ENCODE data around the gene AGBL4.

The AGBL4 gene

DNA sequence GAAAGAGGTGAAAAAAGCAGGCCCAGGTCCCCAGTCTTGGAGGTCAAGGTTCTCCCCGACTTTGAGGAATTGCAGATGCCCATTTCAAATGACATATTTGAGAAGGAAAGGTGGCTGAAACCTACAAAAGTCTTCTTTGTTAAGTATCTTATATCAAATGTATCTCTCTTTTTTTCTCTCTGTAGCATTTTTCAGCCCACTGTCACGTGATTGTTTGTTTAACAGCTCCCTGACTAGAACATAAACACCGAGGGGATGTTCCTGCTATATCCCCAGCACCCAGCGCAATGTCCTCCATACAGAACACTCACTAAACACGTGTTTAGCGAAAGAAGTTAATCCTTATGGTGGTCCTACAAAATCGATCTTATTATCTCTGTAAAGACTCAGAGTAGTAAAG, 1274.7 kb downstream of the AGBL4 start:
- no peak for DNase-seq

DNA sequence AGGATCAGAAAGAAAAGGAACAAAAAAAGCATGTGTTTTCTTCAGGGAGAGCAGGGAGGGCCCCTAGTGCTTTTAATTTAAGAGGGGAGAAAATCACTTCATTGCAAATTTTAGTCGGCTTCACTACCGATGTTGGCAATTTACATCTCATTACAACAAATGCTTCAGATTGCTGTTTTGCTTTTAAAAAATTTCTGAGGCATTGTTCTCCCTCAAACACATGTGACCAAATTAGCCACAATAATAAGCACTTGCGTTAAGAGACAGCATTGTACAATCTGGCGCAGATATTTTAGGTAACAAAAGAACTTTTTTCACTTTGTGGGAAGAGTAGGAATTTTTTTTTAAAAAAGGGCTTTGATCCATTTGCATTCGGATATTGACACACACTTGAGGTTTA, 1276.8 kb downstream of the AGBL4 start:
- DNase-seq: no peak

DNA sequence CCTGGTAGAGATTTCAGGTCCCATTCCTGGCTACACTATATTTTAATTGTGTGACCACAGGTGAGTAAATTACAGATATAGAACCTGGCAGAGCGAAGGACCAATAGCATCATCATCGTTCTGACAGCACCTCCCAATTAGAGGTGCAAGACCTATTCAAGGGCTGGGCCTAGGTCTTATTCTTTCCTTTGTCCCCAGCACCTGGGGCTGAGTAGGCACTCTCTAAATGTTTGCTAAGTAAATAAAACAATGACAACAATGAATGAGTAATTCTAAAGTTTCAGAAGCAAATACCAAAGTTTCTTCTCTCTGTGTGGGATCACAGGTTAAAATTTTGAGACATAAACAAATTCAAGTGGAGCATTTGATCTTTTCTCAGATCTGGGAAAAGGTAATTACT, 1279.7 kb downstream of the AGBL4 start:
- no peak for DNase-seq

DNA sequence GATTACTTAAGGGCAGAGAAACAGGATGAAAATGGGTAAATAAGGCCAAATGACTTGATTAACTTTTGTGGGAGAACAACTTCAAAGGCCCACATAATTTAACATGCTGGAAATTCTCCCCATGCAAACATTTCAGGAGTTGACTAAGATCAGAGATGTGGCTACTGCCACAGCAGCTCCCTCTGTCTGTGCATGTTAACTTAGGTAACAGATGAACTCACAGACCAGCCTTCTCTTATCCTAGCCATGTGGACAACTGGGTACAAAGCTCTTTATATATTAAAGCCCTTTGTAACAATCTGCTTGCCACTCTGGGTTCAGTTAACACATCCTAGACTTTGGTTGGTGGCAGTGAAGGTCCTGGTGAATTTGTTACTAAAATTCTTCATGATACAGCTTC, 1280.3 kb downstream of the AGBL4 start:
- no peak for DNase-seq

DNA sequence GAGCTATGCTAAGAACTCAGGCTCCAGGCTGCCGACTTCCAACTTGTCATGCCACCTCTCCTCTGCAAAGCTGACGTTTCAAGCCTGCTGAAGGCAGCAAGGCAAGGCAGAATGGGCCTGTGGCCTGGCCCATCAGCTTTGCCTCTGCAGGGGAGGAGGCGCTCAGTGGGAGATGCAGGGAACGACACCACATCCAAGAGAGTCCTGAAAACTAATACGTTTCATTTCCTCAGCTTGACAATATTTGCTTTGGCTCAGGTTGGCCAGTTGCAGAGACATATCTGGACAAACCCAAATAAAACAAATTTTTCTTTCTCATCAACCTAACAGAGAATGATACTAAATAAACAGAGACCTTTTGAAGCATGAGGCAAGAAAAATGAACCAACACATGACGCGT, 1282.4 kb downstream of the AGBL4 start:
- DNase-seq: no peak

DNA sequence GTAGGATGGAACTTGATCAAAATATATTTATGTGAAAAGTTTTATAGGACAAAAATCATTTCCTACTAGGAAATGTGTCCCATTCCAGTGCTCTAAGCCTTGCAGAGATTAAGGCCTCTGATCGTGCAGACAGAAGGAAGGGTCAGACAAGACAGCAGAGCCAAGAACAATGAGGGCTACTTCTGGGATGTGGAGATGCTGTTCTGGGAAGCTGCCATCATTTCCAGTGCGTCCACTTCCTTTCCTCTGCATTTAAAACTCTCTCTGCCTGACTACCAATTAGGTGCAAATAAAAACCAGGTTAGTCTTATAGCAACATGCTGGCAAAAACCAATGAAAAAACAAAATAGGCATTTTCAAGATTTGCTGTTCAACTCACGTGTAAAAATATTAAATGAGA, 1283.1 kb downstream of the AGBL4 start:
- no peak for DNase-seq

DNA sequence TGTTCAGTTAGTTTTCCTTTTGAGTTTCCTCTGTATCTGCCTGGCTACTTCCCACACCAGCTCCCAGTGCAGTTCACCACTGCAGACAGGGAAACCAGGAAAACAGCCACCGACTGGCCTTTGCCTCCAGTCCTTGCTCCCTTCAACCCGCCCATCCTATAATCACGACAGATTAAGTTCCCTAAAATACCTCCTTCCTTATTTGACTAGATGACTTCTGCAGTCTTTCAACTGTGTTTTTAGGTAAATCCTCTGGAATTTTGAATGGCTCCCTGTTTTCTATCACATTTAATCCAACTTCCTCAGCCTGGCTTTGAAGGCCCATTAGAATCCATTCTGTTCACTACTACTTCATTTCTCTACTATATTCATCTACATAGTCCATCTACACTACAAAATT, 1284.7 kb downstream of the AGBL4 start:
- no peak for DNase-seq

DNA sequence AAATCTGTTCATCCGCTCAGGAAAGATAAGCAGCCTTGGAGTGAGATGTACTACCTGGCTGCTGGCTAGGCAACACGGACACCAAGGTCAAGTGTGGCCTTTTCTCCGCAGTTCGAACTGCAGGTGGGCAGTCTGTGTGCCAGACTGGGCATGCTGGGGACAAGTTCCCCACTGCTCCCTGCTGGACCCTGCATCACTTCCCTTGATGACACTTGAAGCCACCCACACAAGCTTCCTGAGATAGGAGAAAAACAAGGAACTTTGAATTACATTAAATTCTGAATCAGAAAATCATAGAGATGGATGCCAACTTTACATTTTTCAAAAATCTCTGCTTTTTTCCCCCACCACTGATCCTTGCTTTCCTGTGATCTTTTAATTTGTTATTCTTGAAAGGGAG, 1285.4 kb downstream of the AGBL4 start:
- DNase-seq: no peak

DNA sequence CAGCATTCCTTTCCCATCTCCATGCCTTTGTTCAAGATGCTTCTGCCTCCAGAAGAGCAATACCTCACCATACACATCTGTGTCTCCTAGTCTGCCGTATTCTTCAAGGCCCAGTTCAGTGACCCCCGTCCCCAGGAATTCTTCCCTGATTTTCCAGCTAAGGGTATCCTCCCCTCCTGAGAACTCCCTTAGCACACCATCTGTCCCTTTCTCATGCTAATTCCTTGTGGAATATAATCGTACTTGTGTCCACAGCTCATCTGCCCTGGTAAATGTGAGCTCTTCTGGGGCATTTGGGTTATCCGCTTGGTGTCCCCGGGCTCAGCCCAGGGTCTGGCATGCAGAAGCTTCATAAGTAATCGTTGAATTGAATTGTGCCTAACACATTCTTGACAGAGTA, 1288.0 kb downstream of the AGBL4 start:
- no peak for DNase-seq

DNA sequence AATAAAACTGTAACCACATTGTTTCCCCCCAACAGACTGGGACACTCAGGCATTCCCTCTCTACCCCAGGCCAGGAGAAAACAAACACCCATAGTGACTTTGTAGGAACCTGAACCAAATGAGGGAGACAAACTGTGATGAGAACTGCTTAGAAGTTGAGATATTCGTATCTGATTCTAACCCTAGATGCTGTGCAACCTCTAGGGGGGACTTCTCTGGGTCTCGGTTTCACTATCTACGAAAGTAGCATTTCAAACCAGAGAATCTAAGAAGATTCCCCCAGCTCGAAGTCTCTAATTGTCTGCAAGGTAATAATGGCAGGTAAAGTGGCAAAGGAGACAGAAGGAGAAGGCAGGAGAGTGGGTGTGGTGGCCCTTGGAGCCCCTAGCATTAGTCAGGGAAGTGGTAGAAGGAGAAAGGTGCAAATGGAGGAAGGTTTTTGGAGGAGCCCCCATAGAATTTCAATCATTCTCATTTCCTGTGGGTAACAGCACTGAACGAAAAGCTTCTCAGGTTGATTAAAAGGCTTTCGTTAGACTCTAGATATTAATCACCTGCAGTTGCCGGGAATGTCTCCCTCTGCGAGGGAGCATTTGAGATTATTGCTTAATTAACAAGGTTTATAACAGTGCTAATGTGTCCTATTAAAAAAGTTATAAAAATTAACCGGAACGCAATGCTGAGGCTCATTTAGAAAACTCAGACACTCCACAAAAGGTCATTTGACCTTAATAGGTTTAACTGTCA, 1293.4 kb downstream of the AGBL4 start:
- no peak for DNase-seq

DNA sequence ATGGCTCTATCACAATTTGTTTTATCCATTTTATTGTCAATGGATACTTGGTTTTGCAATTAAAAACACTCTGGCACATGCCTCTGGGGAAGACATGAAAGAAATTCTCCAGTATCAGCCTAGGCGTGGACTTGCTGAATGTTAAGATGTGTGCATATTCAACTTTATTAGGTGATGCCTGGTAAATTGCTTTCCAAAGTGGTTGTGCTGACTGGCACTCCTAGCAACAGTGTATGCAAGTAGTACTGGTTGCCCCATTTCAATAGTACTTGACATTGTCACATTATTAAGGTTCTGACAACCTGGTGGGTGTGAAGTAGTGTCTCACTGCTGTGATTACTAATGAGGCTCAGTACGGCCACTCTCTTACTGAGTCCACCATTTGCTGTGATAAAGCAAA, 1295.2 kb downstream of the AGBL4 start:
- no peak for DNase-seq

DNA sequence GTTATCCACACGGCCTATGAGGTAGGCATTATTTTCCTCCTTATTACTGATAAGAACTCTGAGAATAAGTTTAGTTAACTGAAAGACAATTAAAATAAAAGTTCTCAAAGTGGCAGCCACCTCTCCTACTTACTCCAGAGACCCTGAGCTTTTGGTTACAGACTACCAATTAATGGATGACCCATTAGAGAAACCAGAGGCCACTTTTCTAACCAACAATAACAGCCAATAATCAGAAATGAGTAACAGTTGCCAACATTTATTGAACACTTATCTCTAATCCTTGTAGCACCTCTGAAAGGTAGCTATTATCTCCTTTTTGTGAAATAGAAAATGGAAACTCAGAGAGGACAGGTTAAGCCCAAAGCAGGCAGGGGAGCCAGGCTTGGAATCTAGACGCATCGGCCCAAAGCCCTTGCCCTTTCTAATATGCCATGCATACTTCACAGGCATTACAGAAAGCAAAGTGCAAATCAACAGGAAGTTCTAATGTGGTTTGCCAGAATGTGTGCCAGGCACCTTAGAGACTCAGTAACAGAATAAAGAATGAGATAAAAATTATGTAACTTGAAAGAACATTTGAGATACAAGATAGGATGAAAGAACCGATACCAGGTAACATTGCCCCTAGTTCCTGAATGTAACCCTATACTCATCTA, 1297.1 kb downstream of the AGBL4 start:
- no peak for DNase-seq

DNA sequence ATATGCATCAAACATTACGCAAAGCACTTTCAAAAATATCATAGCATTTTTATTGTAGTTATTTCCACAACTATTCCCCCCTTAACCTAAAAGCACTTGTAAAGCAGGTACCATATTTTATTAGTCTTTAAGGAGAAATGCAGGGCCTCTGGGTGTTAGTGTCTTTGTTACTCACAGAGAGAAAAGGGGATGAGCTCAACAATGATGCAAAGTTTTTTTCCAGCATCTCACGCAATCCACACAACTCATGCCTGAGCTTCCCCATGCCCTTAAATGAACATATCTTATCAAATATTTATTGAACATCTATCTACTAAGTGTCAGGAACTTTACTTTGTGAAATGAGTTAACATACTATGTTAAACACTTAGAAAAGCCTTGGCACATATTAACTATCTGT, 1297.6 kb downstream of the AGBL4 start:
- DNase-seq: no peak

DNA sequence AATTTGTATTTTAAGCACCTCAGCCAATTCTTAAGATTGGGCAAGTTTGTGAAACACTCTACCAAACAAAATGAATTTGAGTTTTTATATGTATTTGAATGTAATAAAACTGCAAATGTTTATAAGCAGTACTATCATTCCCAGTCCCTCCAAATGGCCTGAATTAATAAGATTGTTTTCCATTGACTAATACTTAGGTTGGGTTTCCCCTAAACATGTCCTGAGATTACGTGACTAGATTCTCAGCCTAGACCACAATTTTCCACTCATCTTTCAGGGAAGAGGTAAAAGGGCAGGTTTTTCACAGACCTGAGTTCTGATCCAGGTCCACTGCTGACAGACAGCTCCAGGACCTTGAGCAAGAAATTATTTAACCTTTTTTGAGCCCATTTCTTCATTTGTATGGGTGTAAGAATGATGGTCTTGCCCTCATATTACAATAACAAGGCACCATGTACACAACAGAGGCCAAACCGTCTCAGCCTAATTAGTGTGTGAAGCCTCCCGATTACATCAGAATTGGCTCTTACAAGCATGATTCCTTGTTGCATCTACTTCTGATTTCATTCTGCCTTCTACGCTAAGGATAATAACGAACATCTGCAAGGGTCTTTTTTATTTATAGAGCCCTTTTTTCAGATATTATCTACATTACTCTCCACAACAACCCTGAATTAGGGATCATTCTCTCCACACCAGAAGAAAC, 1298.3 kb downstream of the AGBL4 start:
- DNase-seq: no peak

DNA sequence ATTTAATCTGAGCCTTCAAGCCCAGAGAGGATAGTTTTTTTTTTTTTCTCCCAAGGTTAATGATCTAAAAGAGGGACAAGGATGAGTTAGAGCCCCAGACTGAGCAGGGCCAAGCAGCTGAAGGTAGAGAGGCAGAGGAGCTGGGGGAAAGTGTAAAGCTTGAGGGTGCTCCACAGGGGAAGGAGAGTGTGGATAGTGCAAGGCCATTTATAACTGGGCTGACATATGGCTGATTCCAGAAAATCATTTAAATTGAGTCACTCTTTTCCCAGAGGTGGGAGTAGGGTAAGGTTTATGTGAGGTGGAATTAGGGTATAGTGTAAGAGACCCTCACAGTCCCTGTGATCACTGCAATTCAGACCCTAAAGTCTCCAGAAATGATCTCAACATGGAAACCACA, 1302.8 kb downstream of the AGBL4 start:
- no peak for DNase-seq

DNA sequence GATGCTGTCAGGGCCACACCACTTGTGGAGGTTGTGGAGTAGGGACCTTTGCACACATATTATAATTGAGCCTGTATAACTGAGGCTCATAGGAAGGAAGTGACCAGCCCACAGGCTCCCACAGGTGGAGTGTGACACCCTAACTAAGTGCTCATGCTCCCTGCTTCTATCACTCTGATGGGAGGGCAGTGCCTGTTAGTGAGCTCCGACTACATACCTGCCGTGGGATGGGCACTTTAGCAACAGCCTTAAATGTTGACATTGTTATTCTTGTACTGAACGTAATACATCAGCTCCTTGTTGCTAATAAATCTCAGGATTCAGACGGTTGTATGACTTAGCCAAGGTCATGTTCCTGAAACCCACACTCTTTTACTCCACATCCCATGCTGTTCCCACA, 1305.0 kb downstream of the AGBL4 start:
- DNase-seq: no peak

DNA sequence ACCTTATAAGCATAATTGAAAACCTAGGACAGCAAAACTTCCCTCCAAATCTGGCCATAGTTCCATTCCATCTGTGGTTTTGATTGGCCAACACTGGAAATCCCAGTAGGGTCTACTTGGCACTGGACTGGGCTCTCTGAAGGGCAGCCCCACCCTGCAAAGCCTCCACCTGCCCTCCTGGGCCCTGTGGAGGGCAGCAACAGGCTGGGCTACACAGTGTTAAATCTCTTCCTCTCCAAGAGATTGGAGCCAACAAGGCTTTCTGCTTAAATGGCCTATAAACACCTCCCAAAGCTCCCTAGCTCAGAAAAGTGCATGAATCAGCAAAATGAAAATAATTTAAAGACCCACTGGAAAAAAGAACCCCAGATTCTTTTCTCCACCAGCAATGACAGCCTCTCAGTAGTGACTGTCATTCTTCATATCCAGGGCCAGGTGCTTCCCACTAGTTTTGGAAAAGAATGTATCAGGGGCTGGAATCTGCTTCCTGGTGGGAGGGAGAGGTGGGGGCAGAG, 1305.6 kb downstream of the AGBL4 start:
- DNase-seq: no peak

DNA sequence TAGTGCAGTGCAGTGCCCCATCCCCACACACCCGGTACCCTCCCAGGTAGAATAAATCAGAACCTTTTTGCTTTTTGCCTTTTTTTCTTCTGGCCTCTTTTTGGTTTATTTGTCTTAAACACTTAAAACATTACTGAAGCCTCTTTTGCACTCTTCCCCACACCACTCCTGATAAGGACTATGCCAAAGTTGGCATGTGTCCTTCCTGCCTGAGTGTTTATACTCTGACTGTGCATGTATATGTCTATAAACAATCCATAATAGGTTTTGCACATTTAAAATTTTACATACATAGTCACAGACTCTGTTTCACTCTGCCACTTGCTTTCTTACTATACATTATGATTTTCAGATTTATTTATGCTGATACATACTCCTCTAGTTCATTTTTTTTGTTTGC, 1306.7 kb downstream of the AGBL4 start:
- no peak for DNase-seq

DNA sequence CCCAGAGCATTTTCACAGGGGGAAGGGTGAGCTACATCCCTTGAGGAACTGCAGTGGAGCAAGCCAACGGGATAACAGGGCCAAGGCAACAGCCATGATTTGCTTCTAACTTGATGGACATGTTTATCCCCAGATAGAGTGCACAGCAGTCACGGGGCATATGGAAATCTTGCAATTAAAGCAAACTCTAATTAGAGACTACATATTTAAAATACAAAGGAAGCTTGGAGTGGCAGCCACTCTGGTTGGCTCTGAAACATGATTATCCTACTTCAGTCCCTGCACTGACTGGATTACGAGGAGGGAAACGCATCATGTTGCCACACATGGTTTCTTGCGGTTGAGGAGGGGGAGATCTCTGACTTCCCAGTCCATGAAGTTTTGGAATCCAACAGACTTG, 1307.8 kb downstream of the AGBL4 start:
- no peak for DNase-seq

DNA sequence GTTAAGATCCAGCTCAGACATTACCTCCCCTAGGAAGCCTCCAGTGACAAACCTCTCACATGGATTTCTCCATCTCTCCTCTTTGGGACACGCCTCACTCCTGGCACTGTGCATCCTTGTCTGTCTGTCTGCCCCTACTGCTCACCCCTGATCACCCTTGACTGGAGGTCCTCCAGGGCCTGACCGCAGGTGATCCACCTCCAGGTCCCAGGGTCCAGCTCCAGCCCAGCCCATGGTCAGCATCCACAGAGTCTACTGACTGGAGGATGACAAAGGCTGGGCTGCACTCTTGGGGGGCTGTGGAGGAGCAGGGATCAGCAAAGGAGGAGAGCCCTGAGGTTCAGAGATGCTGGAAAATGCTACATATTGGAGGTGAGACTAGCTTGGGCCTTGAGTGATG, 1312.8 kb downstream of the AGBL4 start:
- DNase-seq: no peak

DNA sequence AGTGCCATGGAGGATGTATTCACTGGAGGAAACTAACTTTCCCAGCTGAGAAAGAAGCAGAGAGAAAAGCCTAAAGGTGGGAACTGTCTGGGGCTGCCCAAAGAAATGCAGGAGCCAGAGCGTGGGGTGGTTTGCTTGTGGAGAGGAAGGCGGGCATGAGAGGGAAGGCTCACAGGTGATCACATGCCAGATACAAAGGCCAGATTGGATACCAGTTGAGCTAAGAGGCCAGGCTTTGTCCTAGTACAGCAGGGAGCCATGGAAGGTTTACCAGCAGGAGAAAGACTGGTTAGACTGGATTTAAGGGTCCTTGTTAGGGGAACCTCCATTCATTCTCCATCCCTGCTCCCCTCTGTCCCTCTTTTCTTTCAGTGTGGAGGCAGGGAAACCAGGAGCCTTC, 1313.4 kb downstream of the AGBL4 start:
- DNase-seq: no peak

DNA sequence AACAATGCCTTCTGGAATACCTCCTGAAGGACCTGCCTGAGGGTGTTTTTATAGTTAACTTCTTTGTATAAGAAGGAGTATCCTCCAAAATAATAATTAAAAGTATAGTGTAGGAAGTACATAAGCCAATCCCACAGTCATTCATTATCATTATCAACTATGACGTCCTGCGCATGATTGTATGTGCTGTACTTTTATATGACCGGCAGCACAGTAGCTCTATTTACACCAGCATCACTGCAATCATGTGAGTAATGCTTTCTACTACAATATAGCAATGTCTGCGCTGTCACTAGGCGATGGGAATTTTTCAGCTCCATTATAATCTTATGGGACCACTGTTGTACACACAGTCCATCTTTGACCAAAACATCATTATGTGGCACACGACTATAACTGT, 1319.0 kb downstream of the AGBL4 start:
- DNase-seq: no peak

DNA sequence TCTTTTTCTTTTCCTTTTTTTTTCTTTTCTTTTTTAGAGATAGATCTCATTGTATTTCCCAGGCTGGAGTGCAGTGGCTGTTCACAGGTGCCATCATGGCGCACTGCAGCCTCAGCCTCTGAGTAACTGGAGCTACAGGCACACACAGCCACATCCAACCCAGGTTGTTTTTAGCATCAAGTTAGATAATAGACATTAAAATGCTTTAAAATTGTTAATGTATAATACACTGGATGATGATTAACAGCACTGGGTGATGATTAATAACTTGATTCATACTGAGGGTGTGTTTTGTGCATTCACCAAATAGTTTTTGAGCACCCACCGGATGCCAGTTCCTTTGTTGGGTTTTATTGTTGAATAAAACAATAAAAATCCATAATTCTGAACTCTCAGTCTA, 1322.3 kb downstream of the AGBL4 start:
- DNase-seq: no peak

DNA sequence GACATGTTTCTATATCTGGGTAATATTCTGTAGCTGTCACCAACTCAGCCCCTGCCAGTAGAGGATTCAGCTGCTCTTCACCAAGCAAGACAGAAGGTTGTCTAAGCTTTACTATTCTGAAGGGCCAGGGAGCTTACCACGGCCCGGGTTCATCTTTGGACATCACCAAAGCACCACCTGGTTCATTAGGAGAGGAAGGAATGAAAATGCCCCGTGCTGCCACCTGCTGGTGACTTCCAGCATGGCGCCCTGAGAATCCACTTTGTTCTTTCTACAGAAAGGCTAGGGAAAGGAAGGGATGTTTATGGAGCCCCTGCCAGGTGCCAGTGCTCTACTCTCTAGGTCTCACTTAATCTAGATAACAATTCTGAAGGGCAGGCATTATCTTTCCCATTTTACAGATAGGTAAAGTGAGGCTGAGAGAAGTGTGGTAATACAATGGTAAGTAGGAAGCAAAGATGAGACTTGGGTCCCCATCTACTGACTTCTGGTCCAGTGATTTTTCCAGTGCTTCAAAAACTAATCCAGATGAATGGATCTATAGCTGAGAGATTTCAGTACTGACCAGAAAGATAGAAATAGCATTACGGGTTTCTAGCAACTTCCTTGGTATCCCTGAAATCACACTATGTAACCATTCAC, 1326.6 kb downstream of the AGBL4 start:
- DNase-seq: peak; percentile 31

Data from CD4-positive, alpha-beta T cell treated with Interleukin-17A for 1 hour (primary cell).